ENCODE data around the gene CERS4.

- TF ChIP-seq, protein P1, sequence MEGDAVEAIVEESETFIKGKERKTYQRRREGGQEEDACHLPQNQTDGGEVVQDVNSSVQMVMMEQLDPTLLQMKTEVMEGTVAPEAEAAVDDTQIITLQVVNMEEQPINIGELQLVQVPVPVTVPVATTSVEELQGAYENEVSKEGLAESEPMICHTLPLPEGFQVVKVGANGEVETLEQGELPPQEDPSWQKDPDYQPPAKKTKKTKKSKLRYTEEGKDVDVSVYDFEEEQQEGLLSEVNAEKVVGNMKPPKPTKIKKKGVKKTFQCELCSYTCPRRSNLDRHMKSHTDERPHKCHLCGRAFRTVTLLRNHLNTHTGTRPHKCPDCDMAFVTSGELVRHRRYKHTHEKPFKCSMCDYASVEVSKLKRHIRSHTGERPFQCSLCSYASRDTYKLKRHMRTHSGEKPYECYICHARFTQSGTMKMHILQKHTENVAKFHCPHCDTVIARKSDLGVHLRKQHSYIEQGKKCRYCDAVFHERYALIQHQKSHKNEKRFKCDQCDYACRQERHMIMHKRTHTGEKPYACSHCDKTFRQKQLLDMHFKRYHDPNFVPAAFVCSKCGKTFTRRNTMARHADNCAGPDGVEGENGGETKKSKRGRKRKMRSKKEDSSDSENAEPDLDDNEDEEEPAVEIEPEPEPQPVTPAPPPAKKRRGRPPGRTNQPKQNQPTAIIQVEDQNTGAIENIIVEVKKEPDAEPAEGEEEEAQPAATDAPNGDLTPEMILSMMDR (IDR thresholded peaks at IDR 0.05), result no peak
- TF ChIP-seq RAD21 (IDR thresholded peaks at IDR 0.05; ENCODE audit: low read length) (no peak), TEAD4 (IDR thresholded peaks at IDR 0.05; ENCODE audit: borderline replicate concordance, insufficient read depth) (no peak), POLR2AphosphoS5 (IDR thresholded peaks at IDR 0.05; ENCODE audit: low read depth, low read length) (no peak), GATA2 (CRISPR knock-in tag; IDR thresholded peaks at IDR 0.05) (no peak), EZH2phosphoT487 (IDR thresholded peaks at IDR 0.05; ENCODE audit: borderline replicate concordance, low read depth) (no peak), NRF1 (IDR thresholded peaks at IDR 0.05; ENCODE audit: low read depth, low read length) (no peak), YY1 (IDR thresholded peaks at IDR 0.05; ENCODE audit: low read depth) (no peak), REST (IDR thresholded peaks at IDR 0.05; ENCODE audit: low read depth, low read length) (no peak)
- TF ChIP-seq, protein P2, sequence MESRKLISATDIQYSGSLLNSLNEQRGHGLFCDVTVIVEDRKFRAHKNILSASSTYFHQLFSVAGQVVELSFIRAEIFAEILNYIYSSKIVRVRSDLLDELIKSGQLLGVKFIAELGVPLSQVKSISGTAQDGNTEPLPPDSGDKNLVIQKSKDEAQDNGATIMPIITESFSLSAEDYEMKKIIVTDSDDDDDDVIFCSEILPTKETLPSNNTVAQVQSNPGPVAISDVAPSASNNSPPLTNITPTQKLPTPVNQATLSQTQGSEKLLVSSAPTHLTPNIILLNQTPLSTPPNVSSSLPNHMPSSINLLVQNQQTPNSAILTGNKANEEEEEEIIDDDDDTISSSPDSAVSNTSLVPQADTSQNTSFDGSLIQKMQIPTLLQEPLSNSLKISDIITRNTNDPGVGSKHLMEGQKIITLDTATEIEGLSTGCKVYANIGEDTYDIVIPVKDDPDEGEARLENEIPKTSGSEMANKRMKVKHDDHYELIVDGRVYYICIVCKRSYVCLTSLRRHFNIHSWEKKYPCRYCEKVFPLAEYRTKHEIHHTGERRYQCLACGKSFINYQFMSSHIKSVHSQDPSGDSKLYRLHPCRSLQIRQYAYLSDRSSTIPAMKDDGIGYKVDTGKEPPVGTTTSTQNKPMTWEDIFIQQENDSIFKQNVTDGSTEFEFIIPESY (IDR thresholded peaks at IDR 0.05; ENCODE audit: borderline replicate concordance, low read depth), result no peak
Observed at GRCh38 chr19:8194528-8195267, 14.5 kb upstream of the CERS4 start.
